NCI-H2029 treated with DMSO at 0.1 percent for 48 hours (cell line): ENCODE results near the gene PDCD11.
A peak's percentile ranks its signal among the peaks of the same experiment; 100 is the strongest.
"Not testable (repeated sequence)": the region's sequence is repeated elsewhere in the genome, so short reads cannot be mapped to it uniquely, and the experiment has no call there.

Experiments used
- DNase-seq: peaks from one replicate; lab custom pipeline; 2025; lab: John Stamatoyannopoulos, UW

The PDCD11 gene

DNA sequence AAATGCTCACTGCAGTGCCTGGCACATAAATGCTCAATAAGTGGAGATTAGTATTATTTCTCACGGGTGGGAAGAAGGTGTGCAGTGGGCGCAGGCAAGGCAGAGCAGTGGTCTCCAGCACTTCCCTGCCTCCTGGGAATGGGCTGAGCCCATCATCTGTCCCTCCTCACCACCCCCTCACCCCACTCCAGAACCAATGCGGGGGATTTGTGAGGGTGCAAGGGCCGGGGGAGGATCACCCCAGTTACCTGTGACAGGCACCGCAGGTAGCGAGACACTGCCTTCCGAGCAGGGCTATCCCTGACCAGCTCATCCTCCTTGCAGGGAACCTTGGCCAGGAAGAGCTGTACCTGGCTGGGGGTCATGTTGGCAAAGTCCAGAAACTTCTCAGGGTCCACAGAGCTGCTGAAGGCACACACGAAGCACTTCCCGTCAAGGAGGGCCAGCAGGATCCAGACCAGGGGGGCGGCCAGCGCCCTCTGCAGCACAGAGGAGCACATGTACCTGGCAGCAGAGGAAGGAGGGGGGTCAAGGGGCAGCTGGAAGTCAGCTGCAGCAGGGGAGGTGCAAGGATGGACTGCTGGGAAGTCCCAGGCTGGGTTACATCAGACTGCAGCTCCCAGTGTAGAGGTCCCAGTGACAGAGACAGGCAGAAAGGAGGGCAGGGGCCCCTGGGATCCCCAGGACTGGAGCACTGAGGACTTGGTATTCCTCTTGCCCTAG lies 79.8 kb downstream of the PDCD11 start:
- DNase-seq, result no peak

DNA sequence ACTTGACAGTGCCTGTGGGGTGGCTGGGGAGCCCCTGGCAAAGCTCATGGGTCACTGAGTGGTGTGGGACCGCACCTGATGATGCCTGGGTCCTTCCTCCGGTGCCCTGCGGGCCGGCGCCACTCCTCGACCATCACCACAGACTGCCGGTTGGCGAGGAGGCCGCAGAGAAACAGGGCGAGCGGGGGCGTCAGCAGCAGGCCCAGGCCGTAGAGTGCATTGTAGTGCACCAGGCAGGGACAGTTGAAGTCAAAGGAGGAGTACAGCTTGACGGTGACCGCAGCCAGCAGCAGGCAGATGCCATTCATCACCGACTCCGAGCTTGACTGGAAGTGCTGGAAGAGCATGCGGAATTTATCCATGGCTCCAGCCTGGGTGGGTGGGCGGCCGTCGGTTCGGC lies 82.2 kb downstream of the PDCD11 start:
- DNase-seq, result no peak

DNA sequence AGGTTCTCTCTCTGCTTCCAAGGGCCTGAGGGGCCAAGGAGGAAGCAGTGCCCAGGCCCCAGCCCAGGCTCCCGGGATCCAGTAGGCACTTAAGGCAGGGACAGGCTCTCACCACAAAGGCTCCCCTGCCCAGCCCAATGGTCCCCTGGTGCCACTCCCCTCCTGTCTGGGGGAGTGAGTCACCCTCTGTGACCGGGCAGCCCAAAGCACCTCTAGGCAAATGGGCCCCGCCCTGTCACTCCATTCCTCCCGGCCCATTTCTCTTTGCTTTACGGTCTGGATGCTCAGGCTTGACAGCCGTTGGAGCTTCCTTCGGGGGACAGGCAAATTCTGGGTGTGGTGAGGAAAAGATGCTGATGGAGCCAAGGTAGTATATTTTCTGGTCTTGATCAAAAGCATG lies 82.7 kb downstream of the PDCD11 start, which contains the start of gene CALHM3:
Gene CALHM3, minus strand, starts transcription at position 106 of the 400 bp plus-strand sequence. CDS start 208 bp downstream, outside the sequence.
- DNase-seq, result no peak

DNA sequence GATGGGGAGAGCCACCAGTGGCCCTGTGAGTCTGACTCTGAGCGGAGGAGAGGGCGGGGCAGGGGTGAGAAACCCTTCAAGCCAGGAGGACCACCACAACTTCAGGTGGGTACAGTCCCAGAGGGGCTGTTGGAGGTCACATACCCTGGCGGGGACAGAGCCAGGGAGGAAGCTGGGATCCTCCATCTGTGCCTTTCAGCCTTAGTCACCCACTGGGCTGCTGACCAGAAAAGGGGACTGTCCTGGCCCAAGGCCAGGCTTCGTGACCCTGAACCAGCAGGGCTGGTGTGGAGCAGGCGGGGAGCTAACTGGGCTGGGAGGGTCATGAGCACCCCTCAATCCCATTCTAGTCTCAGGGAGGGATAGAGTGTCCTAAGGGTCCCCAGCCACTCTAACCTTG lies 84.1 kb downstream of the PDCD11 start:
- DNase-seq, result no peak

GRCh38 chr10:103481974-103482531 lies 85.6 kb downstream of the PDCD11 start:
- peak; percentile 34 for DNase-seq

DNA sequence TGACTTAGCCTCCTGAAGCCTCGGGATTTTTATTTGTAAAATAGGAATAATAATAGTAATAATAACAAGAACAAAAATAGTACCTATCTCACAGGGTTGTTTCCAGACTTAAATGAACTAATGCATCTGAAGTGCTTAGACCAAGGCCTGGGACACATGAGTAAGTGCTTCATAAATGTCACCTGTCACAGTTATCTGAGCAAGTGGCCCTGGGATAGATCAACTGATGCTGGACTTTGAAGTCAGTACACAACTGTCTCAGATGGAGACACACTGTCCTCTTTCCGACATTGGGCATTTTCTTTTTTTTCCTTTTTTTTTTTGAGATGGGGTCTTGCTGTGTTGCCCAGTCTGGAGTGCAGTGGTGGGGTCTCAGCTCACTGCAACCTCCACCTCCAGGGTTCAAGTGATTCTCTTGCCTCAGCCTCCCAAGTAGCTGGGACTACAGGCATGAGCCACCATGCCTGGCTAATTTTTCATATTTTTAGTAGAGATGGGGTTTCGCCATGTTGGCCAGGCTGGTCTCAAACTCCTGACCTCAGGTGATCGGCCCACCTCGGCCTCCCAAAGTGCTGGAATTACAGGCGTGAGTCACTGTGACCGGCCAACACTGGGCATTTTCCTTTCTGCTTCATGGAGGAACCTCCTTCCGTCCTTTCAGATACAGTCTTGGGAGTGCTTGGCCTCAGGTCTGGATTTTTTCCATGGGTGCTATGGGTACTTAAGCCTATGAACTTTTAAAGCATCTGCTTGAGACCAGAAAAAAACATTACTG lies 90.4 kb downstream of the PDCD11 start:
- not testable (repeated sequence) for DNase-seq

- no peak for DNase-seq
Measured at GRCh38 chr10:103487410-103487708, 90.9 kb downstream of the PDCD11 start.

DNA sequence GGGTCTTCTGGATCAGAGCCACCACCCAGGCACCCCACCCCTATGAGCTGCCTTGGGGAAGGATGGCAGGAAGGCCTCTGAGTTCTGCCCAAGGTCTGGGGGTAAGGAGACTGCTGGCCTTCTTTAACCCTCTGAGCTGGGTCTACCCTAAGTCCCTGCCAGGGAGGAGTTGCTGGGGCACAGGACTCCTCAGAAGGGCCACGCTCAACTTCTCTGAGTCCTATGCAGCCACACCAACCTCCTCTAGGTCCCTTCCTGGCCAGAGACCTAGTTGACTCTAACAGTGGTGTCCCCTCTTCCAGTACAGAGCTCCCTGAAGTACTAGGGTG lies 94.5 kb downstream of the PDCD11 start:
- DNase-seq, result no peak

- no peak for DNase-seq
Measured at GRCh38 chr10:103491729-103492364, 95.4 kb downstream of the PDCD11 start.

- no peak for DNase-seq
Measured at GRCh38 chr10:103492655-103493261, 96.3 kb downstream of the PDCD11 start.

GRCh38 chr10:103493362-103493915 lies 97.0 kb downstream of the PDCD11 start, which contains the start of gene NEURL1:
NEURL1 (plus strand) TSS chr10:103493705; CDS start chr10:103494388, 683 bp downstream.
- no peak for DNase-seq

GRCh38 chr10:103493916-103494877 lies 97.8 kb downstream of the PDCD11 start:
- no peak for DNase-seq

- DNase-seq, result no peak
Measured at GRCh38 chr10:103495321-103495720, 98.9 kb downstream of the PDCD11 start.
